A549 (cell line): ENCODE measurements around the gene COG7. TPM values are rescaled to one million over a fixed set of nuclear protein-coding genes. Genes with fewer than 3 reads are reported as not detected.

Experiments
- ATAC-seq, 2 experiments: fragments of 200-7000 bp in 1 of 2; fragments of >200 bp in 1 of 2; cut with Nextera tagmentation in 1 of 2; cut with Tn5 transposase in 1 of 2; 3 replicates each; pipeline versions ENCODE4 v1.8.0 to v1.9.1; 2018 to 2020; ENCODE audit warnings: mild to moderate bottlenecking in 1 of 2, moderate library complexity in 1 of 2
- CTCF ChIA-PET: fragments of 300-600 bp; sonication (Branson Sonifier 250); formaldehyde crosslinking; extraction: SDS; loops from one replicate; lab custom pipeline; 2021; ENCODE audit warnings: antibody characterized with exemption, inconsistent platforms; lab: Yijun Ruan, JAX
- POLR2A ChIA-PET: fragments of 350-600 bp; formaldehyde crosslinking; extraction: SDS; loops from one replicate; lab custom pipeline; 2021; ENCODE audit warnings: antibody characterized with exemption, inconsistent platforms; lab: Yijun Ruan, JAX
- DNase-seq, 2 experiments: peaks; one replicate each; pipeline versions ENCODE4 v3.0.0 to v3.0.0-alpha.2; 2011 to 2016; ENCODE audit warnings: low read depth in 1 of 2, low spot score in 1 of 2
- FAIRE-seq: peaks from 2 replicates; lab custom pipeline; 2011; peaks lifted over from hg19 to GRCh38; lab: Jason Lieb, UNC
- H3K27ac ChIP-seq, 2 experiments: fragments of >200 bp; sonication (Bioruptor Twin); formaldehyde crosslinking; 3 replicates each; pipeline ENCODE4 v1.5.1; 2016 to 2017
- H3K4me1 ChIP-seq: fragments of >200 bp; sonication (Bioruptor Twin); formaldehyde crosslinking; 3 replicates; pipeline ENCODE4 v1.6.1; 2016
- H3K4me2 ChIP-seq: fragments of >200 bp; sonication (Bioruptor Twin); formaldehyde crosslinking; 3 replicates; pipeline ENCODE4 v1.6.1; 2016
- H3K4me3 ChIP-seq: fragments of >200 bp; sonication (Bioruptor Twin); formaldehyde crosslinking; 3 replicates; pipeline ENCODE4 v1.5.1; 2016
- H3K9me3 ChIP-seq: fragments of >200 bp; sonication (Bioruptor Twin); formaldehyde crosslinking; 3 replicates; pipeline ENCODE4 v1.6.1; 2016
- CBX8 ChIP-seq: fragments of 200-600 bp; sonication (generic); IDR thresholded peaks from 2 replicates; pipeline ENCODE4 v1.6.1; 2016
- CHD2 ChIP-seq: fragments of 150-350 bp; IDR thresholded peaks from 2 replicates; pipeline ENCODE4 v1.6.1; 2014; ENCODE audit warnings: low read length; ENCODE audit not compliant: partially characterized antibody
- EHMT2 ChIP-seq: fragments of 200-600 bp; sonication (generic); IDR thresholded peaks from 2 replicates; pipeline ENCODE4 v1.6.1; 2016; ENCODE audit warnings: antibody characterized with exemption, low read depth, mild to moderate bottlenecking, moderate library complexity
- FOSB ChIP-seq: fragments of 250-450 bp; sonication (Bioruptor Pico); IDR thresholded peaks from 2 replicates; pipeline ENCODE4 v1.5.0; 2020; ENCODE audit warnings: mild to moderate bottlenecking, moderate library complexity
- GATA3 ChIP-seq: IDR thresholded peaks from 2 replicates; pipeline ENCODE4 v1.6.1; 2012; ENCODE audit warnings: borderline replicate concordance
- HDAC2 ChIP-seq: fragments of 200-600 bp; sonication (generic); IDR thresholded peaks from 2 replicates; pipeline ENCODE4 v1.6.1; 2016
- HEYL ChIP-seq: fragments of 250-450 bp; sonication (Bioruptor Pico); IDR thresholded peaks from 2 replicates; pipeline ENCODE4 v1.8.0; 2021; ENCODE audit warnings: mild to moderate bottlenecking, moderate library complexity
- HOXA7 ChIP-seq: fragments of 250-450 bp; sonication (Bioruptor Pico); IDR thresholded peaks from 2 replicates; pipeline ENCODE4 v1.5.0; 2020; ENCODE audit warnings: mild to moderate bottlenecking, moderate library complexity
- JUN ChIP-seq, 2 experiments: fragments of >200 bp; sonication (Bioruptor Twin); formaldehyde crosslinking; IDR thresholded peaks; 2 replicates in 1 of 2; 3 replicates in 1 of 2; pipeline ENCODE4 v1.6.1; 2016 to 2017
- MAFK ChIP-seq: fragments of 450-650 bp; IDR thresholded peaks from 2 replicates; pipeline ENCODE4 v1.6.1; 2014; ENCODE audit not compliant: partially characterized antibody
- MAZ ChIP-seq: fragments of 150-350 bp; IDR thresholded peaks from 2 replicates; pipeline ENCODE4 v1.6.1; 2014; ENCODE audit warnings: antibody characterized with exemption, low read depth, low read length, borderline replicate concordance
- MYC ChIP-seq: IDR thresholded peaks from 2 replicates; pipeline ENCODE4 v1.6.1; 2012; ENCODE audit warnings: mild to moderate bottlenecking, inconsistent platforms, low read length, improper control_type of control experiment, borderline replicate concordance
- PHF8 ChIP-seq: fragments of 200-600 bp; sonication (generic); IDR thresholded peaks from 2 replicates; pipeline ENCODE4 v1.6.1; 2016; ENCODE audit warnings: low read depth, mild to moderate bottlenecking, antibody characterized with exemption, moderate library complexity, borderline replicate concordance
- POLR2A ChIP-seq: IDR thresholded peaks from 2 replicates; pipeline ENCODE4 v1.6.1; 2012; ENCODE audit warnings: mild to moderate bottlenecking, low read length
- RAD21 ChIP-seq, 2 experiments: fragments of >200 bp in 1 of 2; sonication (Bioruptor Twin) in 1 of 2; formaldehyde crosslinking in 1 of 2; IDR thresholded peaks in 1 of 2; conservative IDR thresholded peaks in 1 of 2; 2 replicates in 1 of 2; 3 replicates in 1 of 2; pipeline ENCODE4 v1.6.1; 2012 to 2018; ENCODE audit warnings: inconsistent platforms in 1 of 2
- RARB ChIP-seq: fragments of 250-450 bp; sonication (Bioruptor Pico); IDR thresholded peaks from 2 replicates; pipeline ENCODE4 v1.8.0; 2021; ENCODE audit warnings: mild to moderate bottlenecking, moderate library complexity
- RCOR1 ChIP-seq: fragments of 150-350 bp; IDR thresholded peaks from 2 replicates; pipeline ENCODE4 v1.6.1; 2014; ENCODE audit warnings: antibody characterized with exemption, low read length, low read depth
- SMC3 ChIP-seq: fragments of >200 bp; sonication (Bioruptor Twin); formaldehyde crosslinking; IDR thresholded peaks from 3 replicates; pipeline ENCODE4 v1.6.1; 2018; ENCODE audit warnings: inconsistent platforms
- SREBF2 ChIP-seq: fragments of 450-650 bp; IDR thresholded peaks from 2 replicates; pipeline ENCODE4 v1.6.1; 2014; ENCODE audit warnings: mild to moderate bottlenecking, moderate library complexity
- ZC3H11A ChIP-seq: fragments of 450-650 bp; IDR thresholded peaks from 2 replicates; pipeline ENCODE4 v1.6.1; 2014; ENCODE audit warnings: antibody characterized with exemption, mild to moderate bottlenecking
- ZFP36 ChIP-seq: fragments of 450-650 bp; IDR thresholded peaks from 2 replicates; pipeline ENCODE4 v1.6.1; 2014; ENCODE audit warnings: borderline replicate concordance; ENCODE audit not compliant: partially characterized antibody
- ZNF302 ChIP-seq: fragments of 250-450 bp; sonication (Bioruptor Pico); IDR thresholded peaks from 2 replicates; pipeline ENCODE4 v1.9.0; 2021; ENCODE audit warnings: inconsistent platforms, mild to moderate bottlenecking, moderate library complexity
- WGBS: methylation state at CpG from one replicate; pipeline ENCODE4 v1.1.6; 2017; ENCODE audit errors: missing lambda C conversion rate; 5-methylcytosine and 5-hydroxymethylcytosine counted together
- polyA plus RNA-seq, 4 experiments: library from polyadenylated mRNA; depleted of rRNA in 3 of 4; stranded (reverse); fragments of >200 nt; fragmentation: RNase III in 1 of 4; extraction: RNeasy Plus Mini Kit Qiagen cat#74134 plus additional on column Dnase treatment in 1 of 4; gene quantifications; 2 replicates in 3 of 4; 3 replicates in 1 of 4; pipeline ENCODE4 v1.2.3, GENCODE V29; 2011 to 2017
- TF ChIP-seq, protein P1 (sequence below): IDR thresholded peaks from 2 replicates; pipeline ENCODE4 v1.6.1; 2012
- TF ChIP-seq, protein P2 (sequence below): fragments of 450-650 bp; IDR thresholded peaks from 2 replicates; pipeline ENCODE4 v1.6.1; 2014; ENCODE audit warnings: antibody characterized with exemption
- TF ChIP-seq, protein P3 (sequence below): IDR thresholded peaks from 2 replicates; pipeline ENCODE4 v1.6.1; 2012
- TF ChIP-seq, protein P4 (sequence below): IDR thresholded peaks from 2 replicates; pipeline ENCODE4 v1.6.1; 2012; ENCODE audit warnings: low read depth, borderline replicate concordance

Gene COG7
- polyA plus RNA-seq, 2 of the 4 experiments (the other 2 are of a cell fraction), result 11.3 to 18.5 TPM

DNA sequence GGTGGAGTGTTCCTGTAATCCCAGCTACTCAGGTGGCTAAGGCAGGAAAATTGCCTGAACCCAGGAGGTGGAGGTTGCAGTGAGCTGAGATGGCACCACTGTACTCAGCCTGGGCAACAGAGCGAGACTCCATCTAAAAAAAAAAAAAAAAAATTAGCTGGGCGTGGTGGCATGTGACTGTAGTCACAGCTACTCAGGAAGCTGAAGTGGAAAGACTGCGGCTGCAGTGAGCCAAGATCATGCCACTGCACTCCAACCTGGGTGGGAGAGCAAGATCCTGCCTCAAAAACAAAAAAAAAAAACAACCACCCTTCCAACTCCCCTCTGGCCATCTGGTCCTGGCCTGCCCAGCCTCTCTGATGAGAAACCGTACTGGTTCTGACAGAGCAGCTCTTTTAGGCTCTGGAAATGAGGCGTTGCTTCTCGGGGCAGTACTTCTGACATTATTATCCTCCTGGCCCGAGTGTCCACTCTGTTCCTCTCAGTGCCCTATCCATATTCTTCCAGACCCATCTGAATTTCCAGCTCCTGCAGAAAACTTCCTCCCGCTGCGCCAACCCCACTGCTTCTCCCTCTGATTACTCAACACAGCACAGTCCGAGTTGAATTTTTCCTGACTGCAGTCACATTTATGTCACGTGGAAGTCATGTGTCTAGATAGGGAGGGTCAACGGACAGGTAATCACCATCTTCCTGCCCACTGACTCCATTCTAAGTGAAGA is 44.0 kb upstream of the COG7 start:
- WGBS, result 77% methylated on average over 12 of the region's 12 CpGs
- POLR2A ChIA-PET, result interaction anchor here (0.7 kb wide), 1 partner anchor 1898 kb away, joined by 4 read pairs; no protein-coding TSS in a partner anchor
- 0 out of 6 replicates have a peak overlapping the region, but pooled peaks of 1 of the 2 experiments have one; percentile 14 for H3K27ac ChIP-seq
- no peak for DNase-seq
- TF ChIP-seq MYC (no peak), ZFP36 (no peak), ZC3H11A (no peak), CHD2 (no peak), POLR2A (no peak), SMC3 (no peak), MAZ (no peak), RCOR1 (no peak), RAD21 (conservative IDR thresholded peaks at IDR 0.05 in 1 of 2, IDR thresholded peaks at IDR 0.05 in 1 of 2) (no peak), RARB (CRISPR knock-in tag) (no peak), HOXA7 (CRISPR knock-in tag) (no peak), PHF8 (no peak), HEYL (CRISPR knock-in tag) (no peak), SREBF2 (no peak), HDAC2 (no peak), EHMT2 (no peak), CBX8 (no peak), GATA3 (no peak)
- TF ChIP-seq, protein P1, sequence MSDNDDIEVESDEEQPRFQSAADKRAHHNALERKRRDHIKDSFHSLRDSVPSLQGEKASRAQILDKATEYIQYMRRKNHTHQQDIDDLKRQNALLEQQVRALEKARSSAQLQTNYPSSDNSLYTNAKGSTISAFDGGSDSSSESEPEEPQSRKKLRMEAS, result no peak
- TF ChIP-seq, all 56 proteins: peak for 0
- FAIRE-seq, result no peak
- Histone ChIP-seq H3K4me1 (peaks cover 23% of the 10 kb centered on the region), H3K4me3 (no peak overlapping the region), H3K9me3 (no peaks in the 10 kb centered on the region), H3K4me2 (no peak overlapping the region)
- no peak; a peak in 2 of 6 replicates for ATAC-seq
- CTCF ChIA-PET, result interaction anchor here (1.0 to 2.3 kb wide), 2 partner anchors 8 to 15 kb away, joined by 3 to 6 read pairs; no protein-coding TSS in a partner anchor

DNA sequence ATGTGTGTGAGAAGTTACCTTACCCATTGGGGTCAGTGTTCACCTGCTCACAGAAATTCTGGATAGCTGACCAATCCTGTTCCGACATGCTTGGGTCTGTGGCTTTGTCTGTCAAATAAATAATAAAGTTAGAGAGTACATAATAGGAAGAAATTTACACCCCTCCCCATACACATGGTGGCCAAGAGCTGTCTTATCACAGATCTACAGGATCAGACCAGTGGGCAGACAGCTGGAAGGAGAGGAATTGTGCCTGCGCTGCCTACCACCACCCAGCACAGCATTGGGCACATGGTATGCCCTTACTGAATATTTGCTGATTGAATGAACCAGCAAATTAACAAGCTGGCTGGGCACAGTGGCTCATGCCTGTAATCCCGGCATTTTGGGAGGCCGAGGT is 42.7 kb upstream of the COG7 start:
- DNase-seq (no peak), FAIRE-seq (no peak), ATAC-seq (no peak)
- WGBS, result 94% methylated on average over 4 of the region's 4 CpGs
- peaks cover 27% of the 10 kb centered on the region for H3K4me1 ChIP-seq
- no peaks in the 10 kb centered on the region for H3K9me3 ChIP-seq
- no peak overlapping the region for H3K4me2 ChIP-seq
- CTCF ChIA-PET, result interaction anchor here (0.8 to 1.3 kb wide), 2 partner anchors 61 to 66 kb away, joined by 3 read pairs; no protein-coding TSS in a partner anchor
- H3K27ac ChIP-seq, result no peak overlapping the region
- POLR2A ChIA-PET, result interaction anchor here (0.6 to 0.7 kb wide), 2 partner anchors 14 to 31 kb away, joined by 7 to 8 read pairs; no protein-coding TSS in a partner anchor
- TF ChIP-seq FOSB (CRISPR knock-in tag) (no peak), ZNF302 (CRISPR knock-in tag) (no peak), SMC3 (no peak), ZC3H11A (no peak), JUN (IDR thresholded peaks at IDR 0.05) (no peak), POLR2A (no peak), RCOR1 (no peak), MAFK (no peak), CBX8 (no peak), ZFP36 (no peak), HOXA7 (CRISPR knock-in tag) (no peak), CHD2 (no peak), EHMT2 (no peak)
- TF ChIP-seq, protein P2, sequence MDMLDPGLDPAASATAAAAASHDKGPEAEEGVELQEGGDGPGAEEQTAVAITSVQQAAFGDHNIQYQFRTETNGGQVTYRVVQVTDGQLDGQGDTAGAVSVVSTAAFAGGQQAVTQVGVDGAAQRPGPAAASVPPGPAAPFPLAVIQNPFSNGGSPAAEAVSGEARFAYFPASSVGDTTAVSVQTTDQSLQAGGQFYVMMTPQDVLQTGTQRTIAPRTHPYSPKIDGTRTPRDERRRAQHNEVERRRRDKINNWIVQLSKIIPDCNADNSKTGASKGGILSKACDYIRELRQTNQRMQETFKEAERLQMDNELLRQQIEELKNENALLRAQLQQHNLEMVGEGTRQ, result no peak
- TF ChIP-seq, protein P3, sequence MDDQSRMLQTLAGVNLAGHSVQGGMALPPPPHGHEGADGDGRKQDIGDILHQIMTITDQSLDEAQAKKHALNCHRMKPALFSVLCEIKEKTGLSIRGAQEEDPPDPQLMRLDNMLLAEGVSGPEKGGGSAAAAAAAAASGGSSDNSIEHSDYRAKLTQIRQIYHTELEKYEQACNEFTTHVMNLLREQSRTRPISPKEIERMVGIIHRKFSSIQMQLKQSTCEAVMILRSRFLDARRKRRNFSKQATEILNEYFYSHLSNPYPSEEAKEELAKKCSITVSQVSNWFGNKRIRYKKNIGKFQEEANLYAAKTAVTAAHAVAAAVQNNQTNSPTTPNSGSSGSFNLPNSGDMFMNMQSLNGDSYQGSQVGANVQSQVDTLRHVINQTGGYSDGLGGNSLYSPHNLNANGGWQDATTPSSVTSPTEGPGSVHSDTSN, result no peak
- TF ChIP-seq, protein P4, sequence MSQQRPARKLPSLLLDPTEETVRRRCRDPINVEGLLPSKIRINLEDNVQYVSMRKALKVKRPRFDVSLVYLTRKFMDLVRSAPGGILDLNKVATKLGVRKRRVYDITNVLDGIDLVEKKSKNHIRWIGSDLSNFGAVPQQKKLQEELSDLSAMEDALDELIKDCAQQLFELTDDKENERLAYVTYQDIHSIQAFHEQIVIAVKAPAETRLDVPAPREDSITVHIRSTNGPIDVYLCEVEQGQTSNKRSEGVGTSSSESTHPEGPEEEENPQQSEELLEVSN, result no peak
- no peak overlapping the region for H3K4me3 ChIP-seq
